Activated CD4-positive, alpha-beta T cell treated with anti-CD3 and anti-CD28 coated beads for 4 hours (primary cell): ENCODE measurements around the gene B4GALT4.
A peak's percentile ranks its signal among the peaks of the same experiment; 100 is the strongest.
"Not testable (repeated sequence)": the region's sequence is repeated elsewhere in the genome, so short reads cannot be mapped to it uniquely, and the experiment has no call there.

Source experiments
- DNase-seq, 2 donors: peaks; one replicate each; pipeline ENCODE4 v3.0.0-alpha.2; 2020

B4GALT4 gene, protein sequence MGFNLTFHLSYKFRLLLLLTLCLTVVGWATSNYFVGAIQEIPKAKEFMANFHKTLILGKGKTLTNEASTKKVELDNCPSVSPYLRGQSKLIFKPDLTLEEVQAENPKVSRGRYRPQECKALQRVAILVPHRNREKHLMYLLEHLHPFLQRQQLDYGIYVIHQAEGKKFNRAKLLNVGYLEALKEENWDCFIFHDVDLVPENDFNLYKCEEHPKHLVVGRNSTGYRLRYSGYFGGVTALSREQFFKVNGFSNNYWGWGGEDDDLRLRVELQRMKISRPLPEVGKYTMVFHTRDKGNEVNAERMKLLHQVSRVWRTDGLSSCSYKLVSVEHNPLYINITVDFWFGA

GRCh38 chr3:119240591-119241434 lies at the start of gene B4GALT4:
Gene B4GALT4, minus strand, starts transcription at chr3:119240878. Its CDS starts 10,779 bp downstream, at chr3:119230099.
- peak; percentile 56 to 62 for DNase-seq

- DNase-seq, result no peak
Measured at GRCh38 chr3:119289404-119289770, 48.7 kb upstream of the B4GALT4 start.

GRCh38 chr3:119288669-119289403 lies 48.2 kb upstream of the B4GALT4 start:
- DNase-seq, result no peak

DNA sequence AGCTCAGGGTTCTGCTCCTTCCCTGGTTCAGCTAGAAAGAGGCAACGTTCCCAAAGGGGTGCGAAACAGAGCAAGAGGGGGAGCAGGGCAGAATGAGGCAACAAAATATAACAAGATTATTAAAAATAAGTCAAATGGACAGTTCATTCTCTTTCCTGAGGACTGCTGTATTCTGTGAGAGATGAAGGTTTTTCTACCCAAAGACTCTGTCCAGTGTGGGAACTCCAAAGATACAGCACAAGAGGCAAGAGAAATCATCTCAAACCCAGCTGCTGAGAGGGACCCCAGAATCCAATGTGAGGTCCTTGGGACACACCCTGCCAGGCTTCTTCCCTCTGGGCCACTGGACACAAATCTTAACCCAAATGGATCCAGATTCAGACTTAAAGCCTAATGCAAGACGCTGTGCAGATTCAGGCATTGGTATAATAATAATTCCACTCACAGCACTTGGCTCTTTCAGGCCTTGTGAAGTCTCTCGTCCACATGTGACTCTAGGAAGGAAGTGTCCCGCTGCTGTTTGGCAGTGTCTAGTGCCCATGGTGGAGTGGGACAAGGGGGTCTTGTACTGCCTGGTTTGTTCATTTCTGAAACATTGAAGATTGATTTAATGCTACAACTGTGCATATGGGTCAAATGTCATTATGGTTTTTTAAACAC lies 39.0 kb upstream of the B4GALT4 start:
- no peak for DNase-seq

- no peak for DNase-seq
Measured at GRCh38 chr3:119279101-119279554, 38.5 kb upstream of the B4GALT4 start.

DNA sequence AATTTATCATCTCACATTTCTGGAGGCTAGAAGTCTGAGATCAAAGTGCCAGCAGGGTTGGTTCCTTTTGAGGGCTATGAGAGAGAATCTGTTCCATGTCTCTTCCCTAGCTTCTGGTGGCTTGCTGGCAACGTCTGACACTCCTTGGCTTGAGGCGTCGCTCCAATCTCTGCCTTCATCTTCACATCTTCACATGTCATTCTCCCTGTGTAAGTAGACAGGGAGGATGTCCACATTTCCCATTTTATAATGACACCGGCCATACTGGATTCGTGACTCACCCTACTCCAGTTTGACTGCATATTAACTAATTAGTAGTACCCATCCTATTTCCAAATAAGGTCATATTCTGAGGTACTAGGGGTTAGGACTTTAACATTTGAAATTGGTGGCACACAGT lies 36.0 kb upstream of the B4GALT4 start:
- no peak for DNase-seq

DNA sequence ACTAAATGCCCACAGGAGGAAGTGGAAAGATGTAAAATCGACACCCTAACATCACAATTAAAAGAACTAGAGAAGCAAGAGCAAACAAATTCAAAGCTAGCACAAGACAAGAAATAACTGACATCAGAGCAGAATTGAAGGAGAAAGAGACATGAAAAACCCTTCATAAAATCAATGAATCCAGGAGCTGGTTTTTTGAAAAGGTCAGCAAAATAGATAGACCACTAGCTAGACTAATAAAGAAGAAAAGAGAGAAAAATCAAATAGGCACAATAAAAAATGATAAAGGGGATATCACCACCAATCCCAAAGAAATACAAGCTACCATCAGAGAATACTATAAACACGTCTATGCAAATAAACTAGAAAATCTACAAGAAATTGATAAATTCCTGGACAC lies 29.5 kb upstream of the B4GALT4 start:
- DNase-seq, result not testable (repeated sequence)

DNA sequence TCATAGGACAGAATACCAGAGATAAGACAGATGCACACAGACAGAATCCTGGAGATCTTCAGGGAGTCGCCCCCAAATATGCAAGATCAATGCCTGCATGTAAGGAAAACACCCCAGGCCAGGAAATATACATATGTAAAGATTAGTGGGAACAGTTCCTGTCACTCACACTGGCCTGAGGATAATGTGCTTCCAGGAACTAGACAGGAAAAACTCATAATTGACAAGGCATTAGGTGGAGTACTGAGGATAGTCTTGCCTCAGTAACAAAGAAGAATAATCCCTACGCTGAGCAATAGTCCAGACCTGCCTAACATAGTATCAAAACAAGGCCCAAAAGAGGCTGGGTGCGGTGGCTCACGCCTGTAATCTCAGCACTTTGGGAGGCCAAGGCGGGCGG lies 20.4 kb upstream of the B4GALT4 start:
- no peak for DNase-seq

DNA sequence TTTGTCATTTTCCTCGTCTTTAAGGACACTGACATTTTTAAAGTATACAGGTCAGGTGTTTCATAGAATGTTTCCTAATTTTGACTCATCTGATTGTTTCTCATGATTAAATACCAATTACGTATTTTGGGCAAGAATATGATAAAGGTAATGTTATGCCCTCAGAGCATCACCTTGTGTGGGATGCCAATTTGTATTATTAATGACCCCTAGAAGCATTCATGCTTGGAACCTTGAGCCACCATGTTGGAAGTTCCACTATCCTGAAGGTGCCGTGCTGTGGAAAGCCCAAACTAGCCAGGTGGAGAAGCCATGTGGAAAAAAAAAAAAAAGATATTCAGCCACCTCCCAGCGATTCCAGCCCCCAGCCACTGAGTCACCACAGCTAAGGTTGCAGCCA lies 19.1 kb upstream of the B4GALT4 start:
- no peak for DNase-seq

- no peak for DNase-seq
Measured at GRCh38 chr3:119258915-119259314, 18.2 kb upstream of the B4GALT4 start.

- no peak for DNase-seq
Measured at GRCh38 chr3:119257654-119258410, 17.2 kb upstream of the B4GALT4 start.

DNA sequence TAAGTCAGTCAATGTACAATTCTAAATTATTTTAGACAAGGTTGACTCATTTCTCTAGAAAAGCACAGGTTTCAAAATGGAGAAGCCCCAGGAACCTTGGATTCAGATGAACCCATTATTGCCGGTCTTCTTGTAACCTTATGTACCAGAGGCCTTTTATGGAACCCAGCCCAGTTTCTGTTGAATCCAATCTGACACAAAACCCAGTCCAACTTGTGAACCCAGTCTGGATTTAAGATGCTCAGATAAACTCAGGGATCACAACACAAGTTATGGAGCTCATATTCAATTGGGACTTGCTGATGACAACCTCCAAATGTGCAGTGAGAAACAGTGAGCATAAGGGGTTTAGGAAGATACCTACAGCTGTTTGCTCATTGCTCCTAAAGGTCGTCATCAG lies 16.4 kb upstream of the B4GALT4 start:
- no peak for DNase-seq

GRCh38 chr3:119255214-119255613 lies 14.5 kb upstream of the B4GALT4 start:
- DNase-seq, result no peak

GRCh38 chr3:119245778-119246177 lies 5.1 kb upstream of the B4GALT4 start:
- DNase-seq, result no peak

DNA sequence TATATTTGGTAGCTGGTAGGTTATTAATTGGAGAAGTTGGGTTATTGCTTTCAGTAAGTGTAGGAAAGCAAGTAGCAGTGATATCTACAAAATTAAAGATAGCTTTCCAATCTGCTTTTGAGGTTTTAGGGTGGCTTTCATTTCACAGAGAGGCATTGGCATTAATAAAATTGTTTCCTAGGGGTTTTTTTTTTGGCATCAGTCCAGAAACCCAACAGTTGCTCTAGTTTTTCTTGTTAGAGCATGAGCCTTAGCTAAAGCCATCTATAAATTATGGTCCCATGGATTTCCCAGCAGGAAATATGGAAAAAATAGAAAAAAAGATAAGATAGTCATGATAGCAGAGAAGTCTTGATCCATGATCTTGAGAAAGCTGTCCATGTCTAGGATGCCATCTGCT lies 3.0 kb upstream of the B4GALT4 start:
- no peak for DNase-seq

DNA sequence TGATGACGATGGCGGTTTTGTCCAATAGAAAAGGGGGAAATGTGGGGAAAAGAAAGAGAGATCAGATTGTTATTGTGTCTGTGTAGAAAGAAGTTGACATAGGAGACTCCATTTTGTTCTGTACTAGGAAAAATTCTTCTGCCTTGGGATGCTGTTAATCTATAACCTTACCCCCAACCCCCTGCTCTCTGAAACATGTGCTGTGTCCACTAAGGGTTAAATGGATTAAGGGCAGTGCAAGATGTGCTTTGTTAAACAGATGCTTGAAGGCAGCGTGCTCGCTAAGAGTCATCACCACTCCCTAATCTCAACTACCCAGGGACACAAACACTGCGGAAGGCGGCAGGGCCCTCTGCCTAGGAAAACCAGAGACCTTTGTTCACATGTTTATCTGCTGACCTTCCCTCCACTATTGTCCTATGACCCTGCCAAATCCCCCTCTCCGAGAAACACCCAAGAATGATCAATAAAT lies 2.4 kb upstream of the B4GALT4 start:
- not testable (repeated sequence) for DNase-seq

GRCh38 chr3:119242387-119243057 lies 1.8 kb upstream of the B4GALT4 start:
- DNase-seq, result not testable (repeated sequence)

DNA sequence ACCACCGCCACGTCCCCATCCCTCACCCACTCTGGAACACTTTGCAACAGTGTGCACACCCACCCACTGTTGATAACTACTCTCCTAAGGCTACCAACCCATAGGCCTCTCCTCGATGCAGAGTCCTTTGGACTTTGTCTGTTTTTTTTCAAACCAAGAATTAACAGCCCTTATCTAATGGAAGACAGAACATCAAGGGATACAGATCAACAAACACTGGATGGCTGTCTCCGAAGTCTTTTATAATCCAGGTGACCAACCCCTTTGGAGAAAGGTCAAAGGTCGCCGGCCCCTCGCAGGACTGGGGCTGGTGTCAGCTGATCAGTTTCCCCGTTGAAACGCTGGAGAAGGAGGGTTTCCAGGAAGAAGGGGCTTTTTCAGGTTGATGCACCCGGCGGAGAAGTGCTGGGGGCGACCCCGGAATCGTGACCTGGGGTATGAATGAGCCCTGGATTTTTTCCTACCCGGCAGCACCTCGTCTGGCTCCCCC lies 532 bp downstream of the B4GALT4 start:
- peak in 1 of 2 donors; percentile 17 for DNase-seq

DNA sequence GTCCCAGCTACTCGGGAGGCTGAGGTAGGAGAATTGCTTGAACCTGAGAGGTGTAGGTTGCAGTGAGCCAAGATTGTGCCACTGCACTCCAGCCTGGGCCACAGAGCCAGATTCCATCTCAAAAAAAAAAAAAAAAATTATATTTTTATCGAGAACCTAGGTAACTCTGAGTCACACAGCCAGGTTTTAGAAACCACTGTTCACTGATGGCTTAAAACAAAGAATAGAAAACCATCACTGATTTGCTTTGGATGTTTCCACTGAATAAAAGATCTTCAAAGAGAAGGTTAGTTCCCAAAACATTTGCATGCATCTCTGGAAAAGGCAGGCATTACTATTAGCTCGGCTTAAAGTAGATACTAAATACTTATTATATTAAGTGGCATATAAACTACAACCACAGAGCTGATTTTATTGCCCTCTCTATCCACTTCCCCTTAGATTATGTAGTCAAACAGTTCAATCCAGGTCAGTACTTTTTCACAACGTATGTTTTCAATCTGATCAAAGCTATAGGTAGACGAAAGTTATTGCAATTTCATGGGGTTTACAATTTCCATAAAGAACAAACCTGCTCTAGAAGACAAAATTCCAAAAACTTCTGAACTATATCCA lies 1.4 kb downstream of the B4GALT4 start:
- no peak for DNase-seq

DNA sequence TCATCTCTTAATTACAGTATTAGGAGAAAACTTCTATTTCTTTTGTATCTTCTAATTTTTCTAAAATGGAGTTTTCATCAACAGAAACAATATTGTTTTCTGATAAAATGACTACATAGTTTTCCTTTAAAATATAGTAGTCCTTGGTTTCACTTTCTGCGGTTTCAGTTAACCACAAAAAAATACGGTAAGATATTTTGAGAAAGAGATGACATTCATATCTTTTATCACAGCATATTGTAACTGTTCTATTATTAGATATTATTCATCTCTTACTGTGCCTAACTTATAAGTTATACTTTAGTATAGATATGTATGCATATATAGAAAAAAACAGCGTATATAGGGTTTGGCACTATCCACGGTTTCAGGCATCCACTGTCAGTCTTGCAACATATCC lies 2.3 kb downstream of the B4GALT4 start:
- DNase-seq, result no peak

GRCh38 chr3:119237299-119237698 lies 3.4 kb downstream of the B4GALT4 start:
- no peak for DNase-seq
